ENCODE data around the gene EBF3.

EBF3 gene

DNA sequence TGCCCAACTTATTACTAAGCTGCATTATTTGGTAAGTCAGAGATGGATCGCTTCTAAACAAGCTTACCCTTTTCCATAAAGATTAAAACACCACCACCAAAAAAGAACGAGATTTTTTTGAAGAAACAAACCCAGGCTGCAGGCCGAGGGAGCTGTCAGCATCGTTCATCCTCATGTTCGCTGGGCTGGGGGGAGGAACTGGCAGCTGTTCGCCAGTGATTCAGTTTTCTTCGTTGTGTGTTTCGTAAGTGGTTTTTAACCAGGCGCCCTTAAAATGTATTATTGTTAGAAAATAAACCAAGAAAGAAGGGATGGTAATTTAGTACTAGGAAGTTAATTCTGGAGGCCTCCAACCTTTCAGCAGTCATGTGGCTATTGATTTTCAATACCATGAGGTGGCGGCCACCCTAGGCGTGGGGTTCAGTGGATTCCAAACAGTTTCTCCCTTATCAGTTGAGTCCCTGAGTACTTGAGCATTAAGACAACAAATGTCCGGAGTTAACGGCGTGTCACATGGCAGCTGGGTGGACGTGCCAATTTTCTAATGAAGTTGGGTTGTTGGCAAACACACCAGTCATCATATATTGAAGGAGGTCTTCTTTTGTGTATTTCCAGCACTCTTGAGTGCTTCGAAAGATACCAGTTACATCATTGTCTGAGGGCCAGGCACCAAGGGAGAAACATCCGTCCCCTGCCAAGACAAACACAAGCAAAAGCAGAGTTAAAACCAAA, 173.2 kb downstream of the EBF3 start:
- no peak overlapping the region for H3K4me3 Mint-ChIP-seq
- no peak overlapping the region for H3K27ac Mint-ChIP-seq
- H3K4me1 Mint-ChIP-seq = peaks cover 6% of the 10 kb centered on the region
- H3K9me3 Mint-ChIP-seq = peaks cover 12% of the 10 kb centered on the region
- peaks cover 4% of the 10 kb centered on the region for H3K27me3 Mint-ChIP-seq (ENCODE audit: low read depth)
- peaks cover 25% of the 10 kb centered on the region for H3K36me3 Mint-ChIP-seq (ENCODE audit: low read depth)
- TF ChIP-seq, protein P1, sequence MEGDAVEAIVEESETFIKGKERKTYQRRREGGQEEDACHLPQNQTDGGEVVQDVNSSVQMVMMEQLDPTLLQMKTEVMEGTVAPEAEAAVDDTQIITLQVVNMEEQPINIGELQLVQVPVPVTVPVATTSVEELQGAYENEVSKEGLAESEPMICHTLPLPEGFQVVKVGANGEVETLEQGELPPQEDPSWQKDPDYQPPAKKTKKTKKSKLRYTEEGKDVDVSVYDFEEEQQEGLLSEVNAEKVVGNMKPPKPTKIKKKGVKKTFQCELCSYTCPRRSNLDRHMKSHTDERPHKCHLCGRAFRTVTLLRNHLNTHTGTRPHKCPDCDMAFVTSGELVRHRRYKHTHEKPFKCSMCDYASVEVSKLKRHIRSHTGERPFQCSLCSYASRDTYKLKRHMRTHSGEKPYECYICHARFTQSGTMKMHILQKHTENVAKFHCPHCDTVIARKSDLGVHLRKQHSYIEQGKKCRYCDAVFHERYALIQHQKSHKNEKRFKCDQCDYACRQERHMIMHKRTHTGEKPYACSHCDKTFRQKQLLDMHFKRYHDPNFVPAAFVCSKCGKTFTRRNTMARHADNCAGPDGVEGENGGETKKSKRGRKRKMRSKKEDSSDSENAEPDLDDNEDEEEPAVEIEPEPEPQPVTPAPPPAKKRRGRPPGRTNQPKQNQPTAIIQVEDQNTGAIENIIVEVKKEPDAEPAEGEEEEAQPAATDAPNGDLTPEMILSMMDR (IDR thresholded peaks at IDR 0.05; ENCODE audit: unreplicated experiment in 3 of 3) = no peak

DNA sequence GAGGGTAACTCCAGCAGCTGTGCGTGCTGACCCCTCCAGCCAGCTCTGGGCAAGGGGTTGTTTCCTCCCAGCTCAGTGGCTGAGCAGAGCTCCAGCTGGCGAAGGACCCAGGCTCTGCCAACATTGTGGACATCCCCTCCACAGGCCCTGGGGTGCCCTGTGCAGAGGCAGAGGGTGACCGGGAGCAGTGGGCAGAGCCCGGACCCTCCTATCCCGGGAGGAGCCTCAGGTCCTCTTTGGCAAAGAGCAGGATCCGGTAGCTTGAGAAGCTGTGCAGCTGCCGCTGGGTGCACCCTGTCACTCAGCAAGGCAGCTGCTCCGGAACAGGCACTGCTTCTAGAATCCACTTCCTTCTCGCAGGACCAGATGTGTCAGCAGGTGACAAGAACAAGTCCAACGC, 175.9 kb downstream of the EBF3 start:
- H3K27ac Mint-ChIP-seq = no peak overlapping the region
- H3K4me3 Mint-ChIP-seq = no peak overlapping the region
- peaks cover 24% of the 10 kb centered on the region for H3K36me3 Mint-ChIP-seq (ENCODE audit: low read depth)
- TF ChIP-seq, protein P1 (IDR thresholded peaks at IDR 0.05; ENCODE audit: unreplicated experiment in 3 of 3) = no peak
- no peaks in the 10 kb centered on the region for H3K27me3 Mint-ChIP-seq (ENCODE audit: low read depth)
- H3K9me3 Mint-ChIP-seq = peaks cover 12% of the 10 kb centered on the region
- H3K4me1 Mint-ChIP-seq = peaks cover 6% of the 10 kb centered on the region

DNA sequence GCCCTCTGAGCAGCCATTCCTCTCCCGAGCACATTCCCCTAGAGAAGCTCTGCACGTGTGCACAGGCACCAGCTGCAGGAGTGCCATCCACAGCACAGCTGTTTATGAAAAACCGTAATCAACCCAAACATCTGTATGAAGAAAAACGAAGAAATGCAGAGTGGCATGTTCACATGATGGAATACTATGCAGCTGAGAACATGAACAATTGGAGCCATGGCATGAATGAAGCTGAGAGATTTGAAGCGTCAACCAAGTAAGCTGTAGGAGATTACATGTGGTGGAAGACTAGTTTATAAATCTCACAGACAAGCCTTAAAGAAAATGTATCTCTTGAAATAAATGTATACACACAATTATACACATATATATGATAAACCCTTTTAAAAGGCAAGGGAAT, 176.5 kb downstream of the EBF3 start:
- no peaks in the 10 kb centered on the region for H3K27me3 Mint-ChIP-seq (ENCODE audit: low read depth)
- peaks cover 19% of the 10 kb centered on the region for H3K36me3 Mint-ChIP-seq (ENCODE audit: low read depth)
- no peak overlapping the region for H3K4me3 Mint-ChIP-seq
- TF ChIP-seq, protein P1 (IDR thresholded peaks at IDR 0.05; ENCODE audit: unreplicated experiment in 3 of 3) = no peak
- H3K9me3 Mint-ChIP-seq = peaks cover 8% of the 10 kb centered on the region
- no peak overlapping the region for H3K27ac Mint-ChIP-seq
- H3K4me1 Mint-ChIP-seq = peaks cover 6% of the 10 kb centered on the region

DNA sequence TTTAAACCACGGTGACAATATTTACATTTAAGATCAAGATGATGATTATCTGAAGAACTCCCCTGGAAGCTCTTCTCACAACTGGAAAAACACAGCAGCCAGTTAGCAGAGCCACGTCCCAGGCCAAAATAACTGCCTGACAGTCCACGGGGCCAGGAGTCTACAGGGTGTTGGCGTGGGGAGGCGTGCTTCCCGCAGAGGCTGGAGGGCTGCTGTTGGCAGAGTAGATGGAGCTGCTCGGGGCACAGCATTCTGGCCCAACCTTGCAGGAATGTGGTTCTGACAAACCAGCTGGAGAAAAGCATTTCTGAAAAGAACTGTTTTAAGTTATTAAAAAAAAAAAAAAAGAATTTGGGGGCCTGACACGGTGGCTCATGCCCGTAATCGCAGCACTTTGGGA, 177.9 kb downstream of the EBF3 start:
- Mint-ChIP-seq H3K36me3 (ENCODE audit: low read depth) (peaks cover 11% of the 10 kb centered on the region), H3K27me3 (ENCODE audit: low read depth) (peaks cover 4% of the 10 kb centered on the region), H3K27ac (no peak overlapping the region), H3K4me1 (peaks cover 4% of the 10 kb centered on the region), H3K4me3 (no peak overlapping the region), H3K9me3 (peaks cover 6% of the 10 kb centered on the region)
- TF ChIP-seq, protein P1 (IDR thresholded peaks at IDR 0.05; ENCODE audit: unreplicated experiment in 3 of 3) = no peak

DNA sequence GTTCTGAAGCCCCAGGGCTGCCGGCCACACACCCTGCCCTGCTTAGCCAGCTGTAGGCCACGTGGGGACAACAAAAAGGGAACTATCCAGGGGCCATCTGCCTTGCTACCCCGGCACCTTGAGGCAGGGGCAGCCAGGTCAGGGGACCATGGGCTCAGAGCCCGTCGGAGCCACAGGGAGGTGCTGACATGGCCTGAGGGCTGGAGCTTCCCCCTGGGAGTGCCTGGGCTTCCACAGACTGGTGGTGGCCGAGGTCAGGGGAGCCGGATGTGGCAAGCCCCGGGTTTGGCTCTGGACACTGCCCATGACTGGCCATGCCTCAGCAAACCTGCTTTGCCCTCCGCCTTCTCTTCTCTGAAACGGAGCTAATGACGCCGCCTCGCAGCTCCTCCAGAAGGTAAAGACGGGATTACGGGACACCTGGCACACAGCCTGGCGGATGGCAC, 178.5 kb downstream of the EBF3 start:
- Mint-ChIP-seq H3K4me3 (no peak overlapping the region), H3K36me3 (ENCODE audit: low read depth) (peaks cover 11% of the 10 kb centered on the region), H3K9me3 (peaks cover 6% of the 10 kb centered on the region), H3K27me3 (ENCODE audit: low read depth) (peaks cover 4% of the 10 kb centered on the region), H3K27ac (no peak overlapping the region), H3K4me1 (no peaks in the 10 kb centered on the region)
- TF ChIP-seq, protein P1 (IDR thresholded peaks at IDR 0.05; ENCODE audit: unreplicated experiment in 3 of 3) = no peak

Measured in nephron (organoid).